Measurements from ENCODE around the gene CKB.

DNA sequence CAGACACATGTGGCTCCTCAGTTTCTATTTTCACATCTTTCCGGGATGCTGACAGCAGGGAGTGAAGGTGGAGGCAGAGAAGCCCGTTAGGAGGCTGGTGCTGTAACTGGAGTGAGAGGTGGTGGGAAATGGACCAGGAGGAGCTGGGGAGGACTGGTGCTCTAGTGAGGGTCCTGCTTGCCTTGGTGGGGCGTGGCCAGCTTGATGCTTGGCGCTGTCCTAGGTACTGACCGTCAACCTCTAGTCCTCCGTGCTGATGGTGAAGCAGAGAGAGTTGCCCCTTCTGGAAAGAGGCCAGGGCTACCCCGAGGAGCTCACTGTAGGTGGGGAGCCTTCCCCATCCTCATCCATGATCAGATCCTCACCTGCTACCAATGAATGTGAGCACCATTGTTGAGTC is 7.8 kb upstream of the CKB start:
- TF ChIP-seq, protein P1, sequence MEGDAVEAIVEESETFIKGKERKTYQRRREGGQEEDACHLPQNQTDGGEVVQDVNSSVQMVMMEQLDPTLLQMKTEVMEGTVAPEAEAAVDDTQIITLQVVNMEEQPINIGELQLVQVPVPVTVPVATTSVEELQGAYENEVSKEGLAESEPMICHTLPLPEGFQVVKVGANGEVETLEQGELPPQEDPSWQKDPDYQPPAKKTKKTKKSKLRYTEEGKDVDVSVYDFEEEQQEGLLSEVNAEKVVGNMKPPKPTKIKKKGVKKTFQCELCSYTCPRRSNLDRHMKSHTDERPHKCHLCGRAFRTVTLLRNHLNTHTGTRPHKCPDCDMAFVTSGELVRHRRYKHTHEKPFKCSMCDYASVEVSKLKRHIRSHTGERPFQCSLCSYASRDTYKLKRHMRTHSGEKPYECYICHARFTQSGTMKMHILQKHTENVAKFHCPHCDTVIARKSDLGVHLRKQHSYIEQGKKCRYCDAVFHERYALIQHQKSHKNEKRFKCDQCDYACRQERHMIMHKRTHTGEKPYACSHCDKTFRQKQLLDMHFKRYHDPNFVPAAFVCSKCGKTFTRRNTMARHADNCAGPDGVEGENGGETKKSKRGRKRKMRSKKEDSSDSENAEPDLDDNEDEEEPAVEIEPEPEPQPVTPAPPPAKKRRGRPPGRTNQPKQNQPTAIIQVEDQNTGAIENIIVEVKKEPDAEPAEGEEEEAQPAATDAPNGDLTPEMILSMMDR (optimal IDR thresholded peaks at IDR 0.05 in 1 of 3, IDR thresholded peaks at IDR 0.05 in 1 of 3, conservative IDR thresholded peaks at IDR 0.05 in 1 of 3; ENCODE audit: extremely low read depth in 1 of 3, insufficient read depth in 2 of 3, low read length in 3 of 3), result no peak
- TF ChIP-seq EZH2 (IDR thresholded peaks at IDR 0.05; ENCODE audit: low read length), result no peak
